K562 (cell line): ENCODE results near the gene PDE4D. TPM values are rescaled to one million over a fixed set of nuclear protein-coding genes. Genes with fewer than 3 reads are reported as not detected.

Experiments used
- CHD1 ChIP-seq: fragments of 200-600 bp; sonication (generic); IDR thresholded peaks from one replicate; pipeline ENCODE4 v1.6.1; 2012; ENCODE audit warnings: mild to moderate bottlenecking, moderate library complexity, low read length, inconsistent platforms
- ERF ChIP-seq: fragments of 450-650 bp; formaldehyde crosslinking; IDR thresholded peaks from 2 replicates; pipeline ENCODE4 v1.4.0; 2020; ENCODE audit warnings: mild to moderate bottlenecking, mixed read lengths
- HEY1 ChIP-seq: fragments of 250-450 bp; sonication (Bioruptor Pico); IDR thresholded peaks from 2 replicates; pipeline ENCODE4 v1.5.0; 2020; ENCODE audit warnings: mild to moderate bottlenecking, moderate library complexity, borderline replicate concordance
- KAT8 ChIP-seq: fragments of 450-650 bp; IDR thresholded peaks from 2 replicates; pipeline ENCODE4 v1.6.1; 2016; ENCODE audit warnings: low read depth, mild to moderate bottlenecking
- ZBTB40 ChIP-seq, 2 experiments: fragments of 450-650 bp in 1 of 2; sonication (generic) in 1 of 2; formaldehyde crosslinking in 1 of 2; IDR thresholded peaks; 2 replicates each; pipeline versions ENCODE4 v1.7.1 to v1.9.0; 2016 to 2022; ENCODE audit warnings: inconsistent platforms in 1 of 2, mild to moderate bottlenecking in 1 of 2, missing genetic modification reagents in 1 of 2
- ZFP36 ChIP-seq: fragments of 150-350 bp; IDR thresholded peaks from 2 replicates; pipeline ENCODE4 v1.6.1; 2018; ENCODE audit warnings: low read length, low read depth; ENCODE audit not compliant: partially characterized antibody
- ZNF431 ChIP-seq: sonication (generic); formaldehyde crosslinking; IDR thresholded peaks from 2 replicates; pipeline ENCODE4 v1.8.0; 2022; ENCODE audit warnings: mild to moderate bottlenecking, missing genetic modification reagents
- ZNF551 ChIP-seq: fragments of 250-450 bp; sonication (Bioruptor Pico); IDR thresholded peaks from 2 replicates; pipeline ENCODE4 v1.5.0; 2021; ENCODE audit warnings: mild to moderate bottlenecking, moderate library complexity
- polyA plus RNA-seq, 8 experiments: library from polyadenylated mRNA; depleted of rRNA in 4 of 8; stranded (reverse) in 5 of 8; unstranded in 3 of 8; fragments of >200 nt; fragmentation: Nextera tagmentation in 2 of 8; fragmentation: Illumina TruSeq in 1 of 8; extraction: Ambion mirVana in 2 of 8; extraction: Trizol in 1 of 8; gene quantifications; 2 replicates each; pipeline versions ENCODE4 v1.2.1 to v1.2.3, GENCODE V29; 2011 to 2014; ENCODE audit warnings: inconsistent platforms in 1 of 8, missing spikeins in 1 of 8
- total RNA-seq, 7 experiments: library from RNA; depleted of rRNA in 6 of 7; stranded (reverse); fragments of >200 nt in 6 of 7; fragmentation: Illumina TruSeq in 2 of 7; extraction: Trizol in 2 of 7; gene quantifications; 2 replicates each; pipeline versions ENCODE4 v1.2.1 to v1.2.3, GENCODE V29; 2011 to 2021; ENCODE audit warnings: low replicate concordance in 1 of 7

PDE4D gene
- total and polyA plus RNA-seq, 9 of the 15 experiments (the other 6 are each of a cell fraction or from before 2014, with no cell fraction given) = 0.04 to 0.46 (median 0.13) TPM

- no peak for TF ChIP-seq ZBTB40 (IDR thresholded peaks at IDR 0.05)
- no peak for TF ChIP-seq ZBTB40 (CRISPR knock-in tag; IDR thresholded peaks at IDR 0.05)
- TF ChIP-seq CHD1 = no peak
- no peak for TF ChIP-seq ZNF431 (CRISPR knock-in tag)
- no peak for TF ChIP-seq ZFP36
- no peak for TF ChIP-seq ZNF551 (CRISPR knock-in tag)
- no peak for TF ChIP-seq KAT8
- TF ChIP-seq ERF (CRISPR knock-in tag) = no peak
- no peak for TF ChIP-seq HEY1 (CRISPR knock-in tag)
- TF ChIP-seq, all 486 proteins: peak for 0
Measured at GRCh38 chr5:59206132-59206581, 687.4 kb downstream of the PDE4D start (continued).
